ENCODE results near the gene ZNF292. TPM values are rescaled to one million over a fixed set of nuclear protein-coding genes. Genes with fewer than 3 reads are reported as not detected.
"Not testable (repeated sequence)": the region's sequence is repeated elsewhere in the genome, so short reads cannot be mapped to it uniquely, and the experiment has no call there.

ZNF292 gene
- total RNA-seq, 1 donor from 2014 or later: 12.9 TPM

- ATAC-seq: no peak
- DNase-seq (ENCODE audit: low spot score): no peak
These were observed 54.4 kb downstream of the ZNF292 start for GRCh38 chr6:87209812-87210211.

GRCh38 chr6:87210979-87211378, 55.6 kb downstream of the ZNF292 start:
- ATAC-seq: no peak

GRCh38 chr6:87212596-87212995, 57.2 kb downstream of the ZNF292 start:
- no peak for ATAC-seq
- no peak for DNase-seq (ENCODE audit: low spot score)

More at GRCh38 chr6:87210979-87211378, 55.6 kb downstream of the ZNF292 start:
- DNase-seq (ENCODE audit: low spot score): no peak

GRCh38 chr6:87213364-87213763, 58.0 kb downstream of the ZNF292 start:
- no peak for ATAC-seq
- no peak for DNase-seq (ENCODE audit: low spot score)

DNA sequence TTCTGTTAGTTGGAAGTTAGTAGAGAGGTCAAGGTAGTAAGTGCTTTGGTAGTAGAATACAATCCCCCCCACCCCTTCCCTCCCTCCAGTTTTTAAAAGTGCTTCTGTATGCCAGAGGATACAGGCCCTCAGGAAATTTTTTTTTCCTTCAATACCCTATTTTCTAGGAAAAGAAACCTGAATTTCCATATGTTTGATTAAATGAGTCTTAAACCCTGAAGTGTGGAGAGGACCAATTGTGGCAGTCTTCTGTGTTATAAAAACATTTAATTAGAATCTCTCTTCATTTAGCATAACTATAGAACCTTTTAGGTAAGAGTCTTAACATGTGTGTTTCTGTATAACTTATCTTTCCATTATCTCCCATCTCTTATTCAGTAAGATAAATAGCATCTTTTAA, 59.5 kb downstream of the ZNF292 start:
- ATAC-seq: no peak
- no peak for DNase-seq (ENCODE audit: low spot score)

GRCh38 chr6:87220997-87221396, 65.6 kb downstream of the ZNF292 start:
- DNase-seq (ENCODE audit: low spot score) (no peak), ATAC-seq (no peak)

- ATAC-seq: no peak
- DNase-seq (ENCODE audit: low spot score): no peak
These were observed 67.3 kb downstream of the ZNF292 start for GRCh38 chr6:87222676-87223075.

DNA sequence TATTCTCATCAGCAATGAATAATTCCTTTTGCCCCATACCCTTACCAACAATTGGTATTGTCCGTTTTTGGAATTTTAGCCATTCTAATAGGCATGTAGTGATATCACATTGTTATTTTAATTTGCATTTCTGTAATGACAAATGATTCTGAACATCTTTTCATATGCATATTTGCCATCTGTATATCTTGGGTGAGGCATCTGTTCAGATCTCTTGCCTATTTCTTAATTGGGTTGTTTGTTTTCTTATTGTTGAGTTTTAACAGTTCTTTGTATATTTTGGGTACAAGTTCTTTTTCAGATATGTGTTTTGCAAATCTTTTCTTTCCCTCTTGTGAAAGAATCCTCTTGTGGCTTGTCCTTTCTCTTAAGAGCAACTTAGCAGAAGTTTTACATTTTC, 69.6 kb downstream of the ZNF292 start:
- DNase-seq (ENCODE audit: low spot score): no peak
- ATAC-seq: no peak

- ATAC-seq (no peak), DNase-seq (ENCODE audit: low spot score) (no peak)
These were observed 70.1 kb downstream of the ZNF292 start for GRCh38 chr6:87225511-87225910.

DNA sequence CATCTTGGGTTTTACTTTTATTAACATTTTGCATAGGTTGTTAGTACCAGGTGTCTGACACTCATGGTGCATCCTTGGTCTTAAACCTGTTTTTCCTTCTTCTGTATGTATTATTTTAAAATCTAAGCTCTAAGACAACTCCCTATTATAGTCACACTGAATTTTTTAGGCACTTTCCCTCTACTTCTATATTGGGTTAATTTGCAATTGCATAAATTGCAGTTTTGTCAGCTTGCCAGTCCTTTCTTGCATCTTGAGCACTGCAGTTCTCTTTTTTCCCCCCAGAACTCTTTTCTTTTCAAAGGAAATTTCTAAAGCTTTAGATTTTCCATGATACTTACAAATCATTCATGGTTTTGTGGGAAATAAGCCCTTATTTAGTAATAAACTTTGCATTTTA, 70.6 kb downstream of the ZNF292 start:
- no peak for ATAC-seq
- DNase-seq (ENCODE audit: low spot score): no peak

DNA sequence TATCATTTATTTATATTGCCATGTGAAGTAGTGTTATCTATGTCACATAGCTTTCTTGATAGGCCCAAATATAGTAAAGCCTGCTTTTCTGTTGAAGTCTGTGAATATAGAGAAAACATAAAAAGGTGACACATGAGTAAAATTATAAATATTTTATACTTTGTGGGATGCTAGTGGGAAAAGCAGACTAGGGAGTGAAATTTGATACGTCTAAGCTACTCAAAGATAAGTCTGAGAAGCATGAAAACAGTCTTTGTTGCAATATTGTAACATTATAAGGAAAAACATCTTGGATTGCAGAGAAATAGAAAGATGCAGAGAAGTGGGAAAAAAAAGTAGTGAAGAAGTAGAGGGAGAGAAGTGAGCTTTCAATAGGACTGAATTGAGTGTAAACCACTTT, 75.4 kb downstream of the ZNF292 start:
- DNase-seq (ENCODE audit: low spot score) (no peak), ATAC-seq (no peak)

DNA sequence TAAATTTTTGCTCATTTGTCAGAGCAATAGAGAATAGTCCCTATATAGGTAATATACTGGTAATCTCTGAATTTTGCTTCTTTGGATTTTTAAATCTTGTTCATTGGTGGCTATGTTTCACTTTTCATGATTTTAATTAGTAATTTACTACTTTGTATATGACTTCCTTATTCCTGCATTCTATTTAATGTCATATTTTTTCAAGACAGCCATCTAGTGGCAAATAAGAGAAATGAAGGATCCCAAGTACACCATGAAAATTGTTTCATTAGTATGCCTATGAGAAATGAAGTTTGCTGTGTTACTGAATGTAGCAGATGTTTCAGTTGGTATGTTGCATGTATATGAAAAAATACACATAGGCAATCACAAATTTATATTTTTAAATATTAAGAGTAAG, 82.4 kb downstream of the ZNF292 start:
- peak; percentile 63 for ATAC-seq
- no peak for DNase-seq (ENCODE audit: low spot score)

- not testable (repeated sequence) for ATAC-seq; DNase-seq (ENCODE audit: low spot score)
These were observed 83.8 kb downstream of the ZNF292 start for GRCh38 chr6:87239098-87239635.

DNA sequence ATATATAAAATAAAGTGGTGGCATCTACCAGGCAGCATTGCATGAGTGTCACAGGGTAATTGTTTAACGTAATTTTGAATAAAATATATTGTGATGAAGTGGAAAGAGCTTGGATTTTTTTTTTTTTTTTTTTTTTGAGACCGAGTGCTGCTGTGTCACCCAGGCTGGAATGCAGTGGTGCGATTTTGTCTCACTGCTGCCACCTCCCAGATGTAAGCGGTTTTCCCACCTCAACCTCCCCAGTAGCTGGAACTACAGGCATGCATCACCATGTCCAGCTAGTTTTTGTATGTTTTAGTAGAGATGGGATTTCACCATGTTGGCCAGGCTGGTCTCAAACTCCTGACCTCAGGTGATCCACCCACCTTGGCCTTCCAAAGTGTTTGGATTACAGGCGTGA, 85.9 kb downstream of the ZNF292 start:
- no peak for ATAC-seq
- no peak for DNase-seq (ENCODE audit: low spot score)

- ATAC-seq (no peak), DNase-seq (ENCODE audit: low spot score) (no peak)
These were observed 86.9 kb downstream of the ZNF292 start for GRCh38 chr6:87242311-87242710.

GRCh38 chr6:87243812-87244211, 88.4 kb downstream of the ZNF292 start:
- ATAC-seq: no peak
- no peak for DNase-seq (ENCODE audit: low spot score)

GRCh38 chr6:87244380-87244779, 89.0 kb downstream of the ZNF292 start:
- ATAC-seq (no peak), DNase-seq (ENCODE audit: low spot score) (no peak)

GRCh38 chr6:87250019-87250418, 94.7 kb downstream of the ZNF292 start:
- ATAC-seq (no peak), DNase-seq (ENCODE audit: low spot score) (no peak)

GRCh38 chr6:87251225-87251624, 95.9 kb downstream of the ZNF292 start:
- no peak for ATAC-seq
- no peak for DNase-seq (ENCODE audit: low spot score)

DNA sequence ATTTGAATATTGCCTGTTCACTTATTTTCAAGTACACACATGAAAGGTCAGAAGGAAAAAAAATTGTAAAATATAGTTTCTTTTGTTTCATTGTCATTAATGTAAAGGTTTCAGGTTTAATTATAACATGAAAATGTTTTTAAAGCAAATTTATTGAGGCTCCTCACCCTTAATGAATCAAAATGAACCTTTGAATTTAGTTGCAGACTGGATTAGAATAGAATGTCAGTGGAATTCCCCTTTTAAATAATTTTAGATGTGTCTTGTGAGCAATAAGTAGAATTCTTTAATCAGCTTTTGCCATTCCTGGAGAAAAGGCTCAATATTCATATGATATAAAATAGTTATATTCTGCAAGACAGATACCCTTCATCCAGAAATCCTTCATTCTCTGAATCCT, 96.4 kb downstream of the ZNF292 start:
- ATAC-seq (no peak), DNase-seq (ENCODE audit: low spot score) (no peak)

GRCh38 chr6:87257046-87257445, 101.7 kb downstream of the ZNF292 start:
- no peak for DNase-seq (ENCODE audit: low spot score)
- ATAC-seq: no peak

GRCh38 chr6:87257565-87257964, 102.2 kb downstream of the ZNF292 start:
- ATAC-seq: no peak
- no peak for DNase-seq (ENCODE audit: low spot score)

DNA sequence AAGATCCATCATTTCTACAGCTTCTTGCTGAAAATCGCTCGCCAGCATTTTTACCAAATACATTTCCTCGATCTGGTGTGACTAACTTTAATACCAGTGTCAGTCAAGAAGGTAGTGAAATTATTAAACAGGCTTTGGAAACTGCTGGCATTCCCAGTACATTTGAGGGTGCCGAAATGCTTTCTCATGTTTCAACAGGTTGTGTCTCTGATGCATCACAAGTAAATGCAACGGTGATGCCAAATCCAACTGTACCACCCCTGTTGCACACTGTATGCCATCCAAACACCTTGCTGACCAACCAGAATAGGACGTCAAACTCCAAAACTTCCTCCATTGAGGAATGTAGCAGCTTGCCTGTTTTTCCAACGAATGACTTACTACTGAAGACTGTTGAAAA, 102.6 kb downstream of the ZNF292 start:
- ATAC-seq (no peak), DNase-seq (ENCODE audit: low spot score) (no peak)

DNA sequence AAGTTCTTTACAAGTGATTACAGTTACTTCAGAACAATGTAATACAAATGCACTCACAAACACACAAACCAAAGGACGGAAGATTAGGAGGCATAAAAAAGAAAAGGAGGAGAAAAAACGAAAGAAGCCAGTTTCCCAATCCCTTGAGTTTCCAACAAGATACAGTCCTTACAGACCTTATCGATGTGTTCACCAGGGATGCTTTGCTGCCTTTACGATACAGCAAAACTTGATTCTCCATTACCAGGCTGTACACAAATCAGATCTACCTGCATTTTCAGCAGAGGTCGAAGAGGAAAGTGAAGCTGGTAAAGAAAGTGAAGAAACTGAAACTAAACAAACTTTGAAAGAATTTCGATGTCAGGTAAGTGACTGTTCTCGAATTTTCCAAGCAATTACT, 104.4 kb downstream of the ZNF292 start:
- no peak for DNase-seq (ENCODE audit: low spot score)
- ATAC-seq: no peak

Measured in left lobe of liver (tissue), 2 donors.